ENCODE results near the gene TRIM54. TPM values are rescaled to one million over a fixed set of nuclear protein-coding genes. Genes with fewer than 3 reads are reported as not detected.

TRIM54 gene
- total RNA-seq, 1 experiment from 2014 or later = 9.8 TPM

GRCh38 chr2:27278010-27278409, 4.2 kb upstream of the TRIM54 start:
- H2AFZ ChIP-seq = no peak overlapping the region
- H3K9me3 ChIP-seq (ENCODE audit: insufficient read depth, low read depth) = no peaks in the 10 kb centered on the region
- no peak overlapping the region for H3K4me3 ChIP-seq
- no peak for DNase-seq
- no peaks in the 10 kb centered on the region for H3K36me3 ChIP-seq (ENCODE audit: low read depth)
- no peaks in the 10 kb centered on the region for H4K20me1 ChIP-seq (ENCODE audit: insufficient read depth)
- POLR2A ChIA-PET (ENCODE audit: unreplicated experiment) = no interaction called here
- CTCF ChIA-PET = interaction anchor here (0.6 kb wide), 1 partner anchor 31 kb away, joined by 3 read pairs; no protein-coding TSS in a partner anchor
- no peak overlapping the region for H3K27ac ChIP-seq
- intact Hi-C loops (cut with micrococcal nuclease; ENCODE audit: unreplicated experiment) = no loop called here
- H3K4me2 ChIP-seq = no peak overlapping the region
- H3K27me3 ChIP-seq (ENCODE audit: insufficient read depth, low read depth) = no peaks in the 10 kb centered on the region
- no peak for TF ChIP-seq CTCF (conservative IDR thresholded peaks at IDR 0.05)
- TF ChIP-seq EZH2 (IDR thresholded peaks at IDR 0.05; ENCODE audit: low read depth) = no peak
- H3K4me1 ChIP-seq (replicated peaks; ENCODE audit: insufficient read depth) = peaks cover 22% of the 10 kb centered on the region
- H3K79me2 ChIP-seq (ENCODE audit: low read depth) = no peaks in the 10 kb centered on the region
- H3K9me2 ChIP-seq (ENCODE audit: insufficient read depth) = no peaks in the 10 kb centered on the region
- no TSS peak for BruUV-seq (replicated peaks)
- H3F3A ChIP-seq (ENCODE audit: insufficient read depth, low read depth) = peaks cover 19% of the 10 kb centered on the region; the same call in 1 of the 2 replicates

DNA sequence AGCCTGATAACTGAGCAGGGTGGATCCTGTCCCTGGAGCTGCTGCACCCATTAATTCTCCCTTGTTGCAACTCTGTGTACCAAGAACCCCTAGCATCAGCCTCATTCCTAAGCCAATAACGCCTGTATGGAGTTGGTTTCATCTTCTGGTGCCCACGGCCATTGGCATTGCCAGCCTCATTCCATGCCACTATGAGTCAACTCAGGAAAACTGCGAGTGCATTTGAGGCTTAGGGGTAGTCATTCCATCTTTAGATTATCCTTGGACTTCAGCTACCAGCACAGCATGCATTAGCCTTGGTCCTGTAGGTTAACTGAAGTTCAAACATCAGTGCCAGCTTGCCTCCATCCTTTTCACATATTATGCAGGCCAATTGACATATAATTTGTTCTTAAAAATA, 1.4 kb upstream of the TRIM54 start:
- Histone ChIP-seq H3K9me2 (ENCODE audit: insufficient read depth) (no peaks in the 10 kb centered on the region), H3K4me3 (no peak overlapping the region), H2AFZ (no peak overlapping the region), H3F3A (ENCODE audit: insufficient read depth, low read depth) (peaks cover 30% of the 10 kb centered on the region; the same call in 1 of the 2 replicates), H3K27me3 (ENCODE audit: insufficient read depth, low read depth) (no peaks in the 10 kb centered on the region), H3K4me2 (no peak overlapping the region), H3K79me2 (ENCODE audit: low read depth) (no peaks in the 10 kb centered on the region), H3K27ac (no peak overlapping the region), H3K9me3 (ENCODE audit: insufficient read depth, low read depth) (no peaks in the 10 kb centered on the region), H3K4me1 (replicated peaks; ENCODE audit: insufficient read depth) (peaks cover 37% of the 10 kb centered on the region), H4K20me1 (ENCODE audit: insufficient read depth) (no peaks in the 10 kb centered on the region), H3K36me3 (ENCODE audit: low read depth) (no peaks in the 10 kb centered on the region)
- TF ChIP-seq CTCF (conservative IDR thresholded peaks at IDR 0.05) = no peak
- no peak for TF ChIP-seq EZH2 (IDR thresholded peaks at IDR 0.05; ENCODE audit: low read depth)
- CTCF ChIA-PET = interaction anchor here (1.7 to 2.9 kb wide), 2 partner anchors 12 to 22 kb away, joined by 6 to 22 read pairs; no protein-coding TSS in a partner anchor
- no peak for DNase-seq
- POLR2A ChIA-PET (ENCODE audit: unreplicated experiment) = no interaction called here
- intact Hi-C loops (cut with micrococcal nuclease; ENCODE audit: unreplicated experiment) = loop anchor here (1.0 to 5.0 kb wide), 4 partner anchors 31 to 320 kb away; partner anchors contain the start of genes ATRAID and SLC5A6
- no TSS peak for BruUV-seq (replicated peaks)

GRCh38 chr2:27281442-27281841, 787 bp upstream of the TRIM54 start:
- intact Hi-C loops (cut with micrococcal nuclease; ENCODE audit: unreplicated experiment) = loop anchor here (2.0 to 5.0 kb wide), 2 partner anchors 69 to 189 kb away; partner anchors contain the start of genes ATRAID and SLC5A6
- Histone ChIP-seq H3K4me2 (peak overlapping the region; percentile 71), H3K4me3 (no peak overlapping the region)

More at GRCh38 chr2:27281442-27281841, 787 bp upstream of the TRIM54 start:
- H3K9me3 ChIP-seq (ENCODE audit: insufficient read depth, low read depth) = no peaks in the 10 kb centered on the region
- TF ChIP-seq EZH2 (IDR thresholded peaks at IDR 0.05; ENCODE audit: low read depth) (no peak), CTCF (conservative IDR thresholded peaks at IDR 0.05) (no peak)
- H3K36me3 ChIP-seq (ENCODE audit: low read depth) = no peaks in the 10 kb centered on the region
- BruUV-seq (replicated peaks) = no TSS peak
- no peaks in the 10 kb centered on the region for H3K27me3 ChIP-seq (ENCODE audit: insufficient read depth, low read depth)
- no peak overlapping the region for H2AFZ ChIP-seq
- H3K9me2 ChIP-seq (ENCODE audit: insufficient read depth) = no peaks in the 10 kb centered on the region
- H3K4me1 ChIP-seq (replicated peaks; ENCODE audit: insufficient read depth) = peaks cover 37% of the 10 kb centered on the region
- ChIA-PET POLR2A (ENCODE audit: unreplicated experiment) (interaction anchor here (0.6 kb wide), 1 partner anchor 496 kb away, joined by 3 read pairs; no protein-coding TSS in a partner anchor), CTCF (interaction anchor here (1.7 to 2.9 kb wide), 2 partner anchors 11 to 22 kb away, joined by 6 to 22 read pairs; no protein-coding TSS in a partner anchor)
- DNase-seq = no peak
- H3K79me2 ChIP-seq (ENCODE audit: low read depth) = no peaks in the 10 kb centered on the region
- no peaks in the 10 kb centered on the region for H4K20me1 ChIP-seq (ENCODE audit: insufficient read depth)
- peak overlapping the region; percentile 70 for H3K27ac ChIP-seq
- H3F3A ChIP-seq (ENCODE audit: insufficient read depth, low read depth) = peaks cover 30% of the 10 kb centered on the region; the same call in 1 of the 2 replicates
